Activated CD4-positive, CD25-positive, alpha-beta regulatory T cell treated with anti-CD3 and anti-CD28 coated beads, Interleukin-2, amount 50 U/mL, for 72 hours (primary cell): ENCODE results near the gene CHM.

Source experiments
- DNase-seq: peaks from one replicate; pipeline ENCODE4 v3.0.0; 2021

The CHM gene

DNA sequence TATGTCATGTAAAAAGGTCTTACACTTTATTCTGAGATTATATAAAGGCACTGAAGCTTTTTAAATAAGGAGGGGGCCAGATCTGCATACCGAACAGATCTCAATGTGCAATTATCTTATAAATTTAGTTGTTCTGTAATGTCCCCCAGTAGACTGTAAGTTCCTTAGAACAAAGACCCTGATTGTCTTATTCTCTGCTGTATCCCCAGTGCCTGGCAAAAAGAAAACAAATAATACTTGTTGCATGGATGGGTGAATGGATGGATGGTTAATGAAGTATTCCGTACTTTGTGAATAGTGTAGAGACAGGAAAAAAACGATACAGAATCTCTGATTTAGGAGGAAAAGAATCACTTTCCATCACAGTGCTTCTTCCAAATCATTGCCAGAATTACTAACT is 141.5 kb downstream of the CHM start:
- DNase-seq = no peak

DNA sequence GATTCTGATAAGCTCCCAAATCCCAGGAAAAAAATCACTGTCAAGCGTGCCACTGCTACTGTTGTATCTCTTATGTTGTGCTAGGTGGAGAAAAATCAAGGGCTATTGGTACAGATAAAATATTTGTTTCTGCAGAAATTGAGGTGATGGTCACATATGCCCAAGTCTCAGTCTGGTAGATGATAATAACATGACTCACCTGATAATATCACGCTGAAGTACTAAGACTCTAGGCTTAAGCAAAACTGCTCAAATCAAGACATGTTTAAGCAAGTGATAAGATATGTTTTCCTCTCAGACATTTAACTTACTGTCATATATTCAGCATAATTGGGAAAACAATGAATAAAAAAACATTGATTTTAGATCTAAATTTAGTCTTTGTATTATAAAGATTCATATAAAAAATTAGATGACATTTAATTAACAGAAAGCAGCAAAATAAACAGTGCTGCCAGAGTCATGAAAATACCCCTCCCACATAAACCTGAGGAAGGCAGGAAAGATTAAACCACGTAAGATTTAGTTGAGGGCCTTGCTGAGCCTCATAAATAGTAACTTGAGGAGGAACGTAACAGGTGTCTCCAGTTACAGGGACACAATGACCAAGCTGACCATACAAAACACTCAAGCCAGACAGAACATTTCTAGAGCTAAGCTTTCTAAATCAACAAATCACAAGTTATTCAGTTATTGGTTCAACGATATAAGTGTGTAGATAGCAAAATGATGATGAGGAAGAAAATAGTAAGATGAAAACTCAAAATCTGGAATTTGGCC is 143.5 kb downstream of the CHM start:
- no peak for DNase-seq

DNA sequence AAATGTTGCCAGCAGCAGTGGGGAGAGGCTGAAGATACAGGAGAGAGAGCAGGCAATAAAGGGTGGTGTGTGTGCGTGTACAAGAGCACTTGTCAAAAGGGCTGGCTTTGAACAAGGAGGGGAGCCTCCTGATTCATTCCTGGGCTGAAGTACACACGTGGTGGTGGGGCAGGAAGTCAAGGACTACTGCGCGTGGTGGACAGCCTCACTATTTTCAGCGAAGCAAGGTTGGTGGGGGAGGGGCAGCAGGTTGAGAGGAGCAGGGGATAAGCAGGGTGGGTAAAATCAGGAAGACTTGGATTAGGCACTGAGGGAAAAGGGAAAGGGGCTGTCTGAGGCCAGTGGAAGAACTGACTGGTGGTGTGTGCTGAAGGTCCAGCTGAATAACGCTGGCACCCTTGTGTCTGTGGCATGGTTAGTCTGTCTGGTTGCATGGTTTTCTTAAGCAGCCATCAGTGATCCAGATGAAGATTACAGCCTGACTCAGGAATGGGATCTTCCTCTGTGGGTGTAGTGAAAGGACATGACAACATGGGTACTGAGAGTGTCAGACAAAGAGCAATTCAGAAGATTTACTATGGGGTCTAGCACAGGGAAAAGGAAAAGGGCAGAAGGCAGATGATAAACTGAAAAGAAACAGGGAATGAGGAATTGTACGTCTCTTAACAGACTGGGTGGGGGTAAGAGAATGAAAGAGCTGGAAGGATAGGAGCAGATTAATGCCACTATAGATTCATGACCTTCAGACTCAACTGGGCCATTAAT is 149.8 kb downstream of the CHM start:
- DNase-seq = no peak

DNA sequence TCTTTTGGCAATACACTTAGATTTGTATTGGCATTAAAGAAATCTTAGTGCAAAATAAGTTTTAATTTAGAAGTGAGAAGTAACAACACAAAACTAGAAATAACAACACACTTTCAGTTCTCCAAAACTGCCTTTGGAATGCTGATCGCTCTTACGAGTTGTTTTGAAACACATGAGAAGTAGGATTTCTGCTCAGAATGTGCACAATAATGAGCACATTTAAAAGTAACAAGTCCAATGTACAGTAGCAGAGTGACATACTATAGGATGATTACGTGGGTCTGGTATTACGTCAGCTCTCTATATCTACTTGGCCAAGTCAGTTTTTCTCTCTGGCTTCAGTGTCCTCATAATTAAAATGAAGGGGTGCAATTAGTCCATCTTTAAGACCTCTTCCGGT is 164.8 kb downstream of the CHM start:
- no peak for DNase-seq

DNA sequence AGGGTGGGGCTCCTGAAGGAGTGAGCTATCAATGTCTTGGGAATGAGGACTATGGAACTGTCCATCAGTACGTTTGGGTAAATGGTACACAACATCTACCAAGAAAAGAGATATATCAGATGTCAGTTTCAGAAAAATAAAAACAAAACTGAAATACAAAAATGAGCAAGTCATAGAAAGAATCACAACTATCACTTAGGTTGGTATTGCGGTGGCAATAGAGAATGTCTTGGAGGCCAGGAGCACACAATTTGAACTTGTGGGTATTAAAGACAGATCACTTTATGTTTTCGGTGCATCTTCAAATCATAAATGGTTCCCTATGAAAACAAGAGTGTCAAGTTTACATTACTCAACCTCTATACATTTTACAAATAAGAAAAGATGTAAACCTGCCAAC is 176.8 kb downstream of the CHM start:
- no peak for DNase-seq

DNA sequence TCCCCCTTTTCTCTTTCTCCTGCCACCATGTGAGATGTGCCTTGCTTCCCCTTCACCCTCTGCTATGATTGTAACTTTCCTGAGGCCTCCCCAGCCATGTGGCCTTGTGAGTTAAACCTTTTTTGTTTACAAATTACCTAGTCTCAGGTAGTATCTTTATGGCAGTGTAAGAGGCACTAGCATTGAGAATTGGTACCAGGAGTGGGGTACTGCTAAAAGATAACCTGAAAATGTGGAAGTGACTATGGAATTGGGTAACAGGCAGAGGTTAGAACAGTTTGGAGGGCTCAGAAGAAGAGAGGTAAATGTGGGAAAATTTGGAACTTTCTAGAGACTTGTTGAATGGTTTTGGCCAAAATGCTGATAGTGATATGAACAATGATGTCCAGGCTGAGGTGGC is 182.0 kb downstream of the CHM start:
- no peak for DNase-seq

DNA sequence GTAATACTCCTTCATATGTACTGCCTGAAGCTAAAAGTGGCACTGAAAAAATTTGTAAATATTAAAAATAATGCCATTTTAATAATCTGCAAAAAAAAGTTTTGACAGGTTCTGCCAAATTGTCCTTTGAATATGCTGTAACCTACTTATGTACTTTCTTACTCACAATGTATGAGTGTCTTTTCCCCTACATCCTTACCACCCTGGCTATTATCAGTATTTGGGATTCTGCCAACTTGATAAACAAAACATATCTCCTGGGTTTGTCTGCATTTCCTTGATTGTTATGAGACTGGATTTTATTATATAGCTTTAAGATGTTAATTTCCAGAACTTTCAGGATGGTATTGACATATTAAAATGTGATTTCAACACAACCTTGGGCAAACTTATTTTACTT is 187.9 kb downstream of the CHM start:
- no peak for DNase-seq

DNA sequence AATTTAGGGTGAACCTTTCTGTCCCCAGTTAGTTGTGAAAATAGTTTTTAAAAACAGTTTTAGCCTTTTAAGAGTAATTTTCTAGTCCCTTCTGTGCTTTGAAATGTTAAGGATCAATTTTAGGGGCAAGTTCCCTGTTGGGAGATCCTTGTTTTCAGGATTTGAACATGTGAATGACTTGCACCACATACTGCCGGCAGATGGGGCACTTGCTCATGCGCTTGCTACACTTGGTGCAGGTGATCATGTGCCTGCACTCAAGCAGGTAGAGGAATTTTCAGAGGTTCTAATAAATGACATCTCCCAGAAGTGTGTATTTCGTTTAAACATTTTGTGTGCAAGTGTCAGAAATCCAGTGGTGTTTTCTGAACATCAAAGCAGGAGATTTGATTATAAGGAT is 195.9 kb downstream of the CHM start:
- no peak for DNase-seq

DNA sequence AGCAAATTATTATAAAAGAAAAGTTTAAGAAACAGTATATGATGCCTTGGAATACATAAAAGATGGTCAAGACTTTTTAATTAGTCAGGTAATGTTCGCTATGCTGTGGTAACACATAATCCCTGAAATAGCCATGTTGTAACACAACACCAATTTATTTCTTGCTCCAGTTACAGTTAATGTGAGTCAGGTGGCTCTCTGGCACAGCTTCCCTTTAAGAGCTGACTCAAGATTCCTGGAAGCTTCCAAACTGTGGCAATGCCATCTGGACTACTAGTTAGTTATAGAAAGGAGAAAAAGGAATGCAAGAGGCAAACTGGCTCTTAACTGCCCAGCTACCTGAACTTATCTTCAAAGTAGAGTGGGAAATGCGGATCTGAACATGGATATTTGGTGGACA is 210.5 kb downstream of the CHM start:
- no peak for DNase-seq

DNA sequence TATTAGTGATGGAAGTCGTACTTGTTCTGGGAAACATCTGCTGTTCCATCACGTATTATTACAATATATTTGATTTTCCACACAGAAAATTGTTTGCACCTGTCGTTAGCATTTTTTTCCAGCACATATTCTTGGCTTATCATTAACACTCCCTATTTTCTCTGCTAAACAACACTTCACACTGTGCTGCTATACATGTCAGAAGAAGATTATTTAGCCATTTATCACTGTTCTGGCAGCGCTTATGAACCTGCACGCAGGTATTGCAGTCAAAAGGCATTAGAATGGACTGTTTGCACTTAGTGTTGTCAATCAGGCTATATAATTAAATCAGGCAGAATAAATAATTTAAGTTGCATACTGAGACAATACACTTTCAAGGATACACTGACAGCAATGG is 218.6 kb downstream of the CHM start:
- no peak for DNase-seq

DNA sequence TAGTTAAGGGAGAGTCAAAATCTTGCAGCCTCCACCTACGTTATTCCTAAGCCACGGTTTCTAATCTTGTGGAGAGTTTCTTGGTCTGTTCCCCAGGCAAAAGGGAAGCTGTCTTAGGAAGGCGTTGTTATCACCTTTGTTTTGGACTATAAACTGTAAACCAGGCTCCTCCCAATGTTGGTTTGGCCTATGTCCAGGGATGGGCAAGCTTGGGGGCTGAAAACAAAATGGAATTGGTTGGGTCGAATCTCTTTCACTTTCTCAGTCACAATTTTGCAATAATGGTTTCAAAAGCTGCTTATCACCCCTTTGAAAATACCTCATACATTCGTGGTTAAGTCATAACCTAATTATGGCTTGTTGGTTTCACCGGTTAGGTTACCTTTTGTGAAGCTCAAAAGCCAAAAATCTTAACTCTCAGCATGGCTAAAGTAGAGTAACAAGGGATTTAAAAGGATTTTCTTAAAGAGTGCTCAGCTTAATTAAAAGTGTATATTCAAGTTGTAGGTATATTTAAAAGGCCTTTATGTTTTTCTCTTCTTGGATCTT is 232.1 kb downstream of the CHM start:
- DNase-seq = no peak
